GM23338 (cell line): ENCODE measurements around the gene MAP2K5. TPM values are rescaled to one million over a fixed set of nuclear protein-coding genes. Genes with fewer than 3 reads are reported as not detected.

ENCODE experiments used
- ATAC-seq: fragments of 200-7000 bp; cut with Tn5 transposase; 3 replicates; pipeline ENCODE4 v1.9.1; 2020
- DNase-seq: peaks from one replicate; pipeline ENCODE4 v3.0.0-alpha.2; 2015; ENCODE audit warnings: low spot score
- H2AFZ ChIP-seq: fragments of 200-600 bp; sonication (generic); 2 replicates; pipeline ENCODE4 v1.8.0; 2016; ENCODE audit warnings: antibody characterized with exemption, mild to moderate bottlenecking, moderate library complexity
- H3F3A ChIP-seq: fragments of 200-600 bp; sonication (generic); replicated peaks from 2 replicates; pipeline ENCODE4 v1.8.0; 2017; ENCODE audit warnings: antibody characterized with exemption, mixed run types, low read depth
- H3K27ac ChIP-seq: fragments of 200-600 bp; sonication (generic); 2 replicates; pipeline ENCODE4 v1.6.1; 2016; ENCODE audit warnings: low read depth
- H3K27me3 ChIP-seq: fragments of 200-600 bp; sonication (generic); 2 replicates; pipeline ENCODE4 v1.8.0; 2016; ENCODE audit warnings: mild to moderate bottlenecking, mixed run types, moderate library complexity; ENCODE audit not compliant: insufficient read depth
- H3K36me3 ChIP-seq: fragments of 200-600 bp; sonication (generic); 2 replicates; pipeline ENCODE4 v1.8.0; 2016; ENCODE audit warnings: mild to moderate bottlenecking; ENCODE audit not compliant: insufficient read depth
- H3K4me1 ChIP-seq: fragments of 200-600 bp; sonication (generic); 2 replicates; pipeline ENCODE4 v1.8.0; 2016; ENCODE audit warnings: mild to moderate bottlenecking, moderate library complexity; ENCODE audit not compliant: insufficient read depth
- H3K4me2 ChIP-seq: fragments of 200-600 bp; sonication (generic); 2 replicates; pipeline ENCODE4 v1.7.1; 2017; ENCODE audit warnings: mixed run types
- H3K4me3 ChIP-seq: fragments of 200-600 bp; sonication (generic); 2 replicates; pipeline ENCODE4 v1.6.1; 2016; ENCODE audit warnings: mixed run types
- H3K79me2 ChIP-seq: fragments of 200-600 bp; sonication (generic); replicated peaks from 2 replicates; pipeline ENCODE4 v1.8.0; 2017; ENCODE audit warnings: mild to moderate bottlenecking; ENCODE audit not compliant: insufficient read depth
- H3K9me2 ChIP-seq: fragments of 200-600 bp; sonication (generic); 2 replicates; pipeline ENCODE4 v1.8.0; 2017; ENCODE audit not compliant: insufficient read depth
- H4K20me1 ChIP-seq: fragments of 200-600 bp; sonication (generic); replicated peaks from 2 replicates; pipeline ENCODE4 v1.8.0; 2017; ENCODE audit warnings: mild to moderate bottlenecking; ENCODE audit not compliant: insufficient read depth
- H3K27ac Mint-ChIP-seq: 2 replicates; pipeline ENCODE4 v1.8.0; 2020; ENCODE audit warnings: inconsistent platforms, mild to moderate bottlenecking, moderate library complexity, mixed read lengths
- H3K27me3 Mint-ChIP-seq: 3 replicates; pipeline ENCODE4 v1.8.0; 2022; ENCODE audit warnings: low read depth, mild to moderate bottlenecking, moderate library complexity, mixed read lengths, inconsistent platforms; ENCODE audit not compliant: insufficient read depth, poor library complexity
- H3K36me3 Mint-ChIP-seq: 3 replicates; pipeline ENCODE4 v1.8.0; 2021; ENCODE audit warnings: low read depth, mild to moderate bottlenecking, inconsistent platforms, moderate library complexity, mixed read lengths
- H3K4me1 Mint-ChIP-seq: 3 replicates; pipeline ENCODE4 v1.8.0; 2020; ENCODE audit warnings: mild to moderate bottlenecking, inconsistent platforms, mixed read lengths
- H3K4me3 Mint-ChIP-seq: 3 replicates; pipeline ENCODE4 v1.8.0; 2021; ENCODE audit warnings: moderate library complexity, mild to moderate bottlenecking, inconsistent platforms, mixed read lengths
- H3K9me3 Mint-ChIP-seq: 3 replicates; pipeline ENCODE4 v1.8.0; 2020; ENCODE audit warnings: moderate library complexity, mild to moderate bottlenecking, inconsistent platforms, mixed read lengths
- CREB1 ChIP-seq: fragments of 250-450 bp; sonication (Bioruptor Pico); IDR thresholded peaks from 2 replicates; pipeline ENCODE4 v1.5.0; 2020; ENCODE audit warnings: low read depth, mild to moderate bottlenecking, moderate library complexity
- CTCF ChIP-seq, 2 experiments: fragments of 200-600 bp in 1 of 2; sonication (generic) in 1 of 2; conservative IDR thresholded peaks; 2 replicates each; pipeline versions ENCODE4 v1.5.1 to v1.6.1; 2016 to 2017; ENCODE audit warnings: antibody characterized with exemption in 2 of 2, low read depth in 2 of 2, mild to moderate bottlenecking in 2 of 2, moderate library complexity in 1 of 2
- ETS1 ChIP-seq: IDR thresholded peaks from 2 replicates; pipeline ENCODE4 v1.6.1; 2016; ENCODE audit warnings: antibody characterized with exemption
- EZH2 ChIP-seq: fragments of 200-600 bp; sonication (generic); IDR thresholded peaks from one replicate; pipeline ENCODE4 v1.8.0; 2017; ENCODE audit warnings: antibody characterized with exemption, mild to moderate bottlenecking, low read depth; ENCODE audit not compliant: unreplicated experiment
- EZH2phosphoT487 ChIP-seq: fragments of 200-600 bp; sonication (generic); IDR thresholded peaks from one replicate; pipeline ENCODE4 v1.8.1; 2018; ENCODE audit warnings: antibody characterized with exemption; ENCODE audit not compliant: unreplicated experiment
- JUNB ChIP-seq: IDR thresholded peaks from one replicate; pipeline ENCODE4 v1.6.1; 2016; ENCODE audit warnings: antibody characterized with exemption; ENCODE audit not compliant: unreplicated experiment
- NANOG ChIP-seq: IDR thresholded peaks from 2 replicates; pipeline ENCODE4 v1.6.1; 2016; ENCODE audit warnings: antibody characterized with exemption, borderline replicate concordance
- POLR2AphosphoS5 ChIP-seq: IDR thresholded peaks from 2 replicates; pipeline ENCODE4 v1.6.1; 2016; ENCODE audit warnings: antibody characterized with exemption, low read depth
- STAT1 ChIP-seq: IDR thresholded peaks from one replicate; pipeline ENCODE4 v1.6.1; 2016; ENCODE audit warnings: antibody characterized with exemption; ENCODE audit not compliant: unreplicated experiment
- ZNF114 ChIP-seq: fragments of 250-450 bp; sonication (Bioruptor Pico); IDR thresholded peaks from 2 replicates; pipeline ENCODE4 v1.5.0; 2020; ENCODE audit warnings: mild to moderate bottlenecking, moderate library complexity
- ZNF331 ChIP-seq: fragments of 250-450 bp; sonication (Bioruptor Pico); IDR thresholded peaks from 2 replicates; pipeline ENCODE4 v1.5.0; 2020; ENCODE audit warnings: low read depth, mild to moderate bottlenecking, moderate library complexity
- ZNF462 ChIP-seq: fragments of 250-450 bp; sonication (Bioruptor Pico); IDR thresholded peaks from 2 replicates; pipeline ENCODE4 v1.5.0; 2020; ENCODE audit warnings: mild to moderate bottlenecking, moderate library complexity
- polyA plus RNA-seq: library from polyadenylated mRNA; unstranded; fragments of >200 nt; fragmentation: Nextera tagmentation; extraction: Ambion mirVana; gene quantifications from 2 replicates; pipeline ENCODE4 v1.2.1, GENCODE V29; 2016
- total RNA-seq: library from RNA; depleted of rRNA; stranded (reverse); fragments of >200 nt; shearing (Covaris generic); gene quantifications from 2 replicates; pipeline ENCODE4 v1.2.3, GENCODE V29; 2014
- TF ChIP-seq, protein P1 (sequence below): IDR thresholded peaks from one replicate; pipeline ENCODE4 v1.6.1; 2018; ENCODE audit warnings: antibody characterized with exemption; ENCODE audit not compliant: unreplicated experiment

Gene MAP2K5
- total and polyA plus RNA-seq, 2 experiments from 2014 or later: 6.5 to 13.6 TPM

GRCh38 chr15:67521029-67521782 is 21.3 kb upstream of the MAP2K5 start, which contains the start of gene C15orf61:
TSS of gene C15orf61 (plus strand) at chr15:67521131. CDS start at chr15:67521249, 118 bp downstream.
- peaks cover 6% of the 10 kb centered on the region for H4K20me1 ChIP-seq
- peak; percentile 84 for DNase-seq
- H3K27ac ChIP-seq: no peak within 1 kb of the TSS
- peak within 1 kb of the TSS; percentile 99 for H2AFZ ChIP-seq
- no peaks in the 10 kb centered on the region for H3K9me2 ChIP-seq
- no peaks in the 10 kb centered on the region for H3K9me3 Mint-ChIP-seq
- H3K4me3 Mint-ChIP-seq: peak within 1 kb of the TSS; percentile 87
- H3K27me3 Mint-ChIP-seq: peaks cover 9% of the 10 kb centered on the region
- H3K4me2 ChIP-seq: peak within 1 kb of the TSS; percentile 91
- H3K79me2 ChIP-seq: peaks cover 8% of the 10 kb centered on the region
- no peaks in the 10 kb centered on the region for H3K36me3 Mint-ChIP-seq
- H3K4me1 ChIP-seq: peaks cover 22% of the 10 kb centered on the region
- H3F3A ChIP-seq: peaks cover 14% of the 10 kb centered on the region; the same call in 1 of the 2 replicates
- peak; percentile 88 for ATAC-seq
- no peak within 1 kb of the TSS for H3K27ac Mint-ChIP-seq
- peaks cover 30% of the 10 kb centered on the region for H3K27me3 ChIP-seq
- no peaks in the 10 kb centered on the region for H3K36me3 ChIP-seq
- TF ChIP-seq, protein P1, sequence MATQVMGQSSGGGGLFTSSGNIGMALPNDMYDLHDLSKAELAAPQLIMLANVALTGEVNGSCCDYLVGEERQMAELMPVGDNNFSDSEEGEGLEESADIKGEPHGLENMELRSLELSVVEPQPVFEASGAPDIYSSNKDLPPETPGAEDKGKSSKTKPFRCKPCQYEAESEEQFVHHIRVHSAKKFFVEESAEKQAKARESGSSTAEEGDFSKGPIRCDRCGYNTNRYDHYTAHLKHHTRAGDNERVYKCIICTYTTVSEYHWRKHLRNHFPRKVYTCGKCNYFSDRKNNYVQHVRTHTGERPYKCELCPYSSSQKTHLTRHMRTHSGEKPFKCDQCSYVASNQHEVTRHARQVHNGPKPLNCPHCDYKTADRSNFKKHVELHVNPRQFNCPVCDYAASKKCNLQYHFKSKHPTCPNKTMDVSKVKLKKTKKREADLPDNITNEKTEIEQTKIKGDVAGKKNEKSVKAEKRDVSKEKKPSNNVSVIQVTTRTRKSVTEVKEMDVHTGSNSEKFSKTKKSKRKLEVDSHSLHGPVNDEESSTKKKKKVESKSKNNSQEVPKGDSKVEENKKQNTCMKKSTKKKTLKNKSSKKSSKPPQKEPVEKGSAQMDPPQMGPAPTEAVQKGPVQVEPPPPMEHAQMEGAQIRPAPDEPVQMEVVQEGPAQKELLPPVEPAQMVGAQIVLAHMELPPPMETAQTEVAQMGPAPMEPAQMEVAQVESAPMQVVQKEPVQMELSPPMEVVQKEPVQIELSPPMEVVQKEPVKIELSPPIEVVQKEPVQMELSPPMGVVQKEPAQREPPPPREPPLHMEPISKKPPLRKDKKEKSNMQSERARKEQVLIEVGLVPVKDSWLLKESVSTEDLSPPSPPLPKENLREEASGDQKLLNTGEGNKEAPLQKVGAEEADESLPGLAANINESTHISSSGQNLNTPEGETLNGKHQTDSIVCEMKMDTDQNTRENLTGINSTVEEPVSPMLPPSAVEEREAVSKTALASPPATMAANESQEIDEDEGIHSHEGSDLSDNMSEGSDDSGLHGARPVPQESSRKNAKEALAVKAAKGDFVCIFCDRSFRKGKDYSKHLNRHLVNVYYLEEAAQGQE: no peak
- TF ChIP-seq NANOG (no peak), EZH2 (no peak), ZNF462 (no peak), STAT1 (no peak), CREB1 (no peak; the same call in 1 of the 2 replicates), POLR2AphosphoS5 (peak; percentile 71), EZH2phosphoT487 (no peak), ETS1 (no peak), ZNF114 (CRISPR knock-in tag) (no peak), ZNF331 (CRISPR knock-in tag) (no peak), CTCF (conservative IDR thresholded peaks at IDR 0.05; ENCODE audit: low read depth in 2 of 2) (peak in 1 of 2 experiments; percentile 31; a peak in 1 of 4 replicates), JUNB (no peak)
- peak within 1 kb of the TSS; percentile 76 for H3K4me3 ChIP-seq
- H3K4me1 Mint-ChIP-seq: peaks cover 20% of the 10 kb centered on the region; the same call in 2 of the 3 replicates
